Aorta (tissue), 5 donors: ENCODE measurements around the gene COG5. TPM values are rescaled to one million over a fixed set of nuclear protein-coding genes. Genes with fewer than 3 reads are reported as not detected.
A peak's percentile ranks its signal among the peaks of the same experiment; 100 is the strongest.

ENCODE experiments used
- ATAC-seq: fragments of 200-7000 bp; cut with Tn5 transposase; one replicate; pipeline ENCODE4 v1.9.1; 2022; ENCODE audit warnings: moderate library complexity; ENCODE audit not compliant: low FRiP score
- DNase-seq, 2 donors: peaks; one replicate each; pipeline ENCODE4 v3.0.0-alpha.2; 2020
- H3K27ac ChIP-seq, 2 donors: one replicate each; pipeline ENCODE4 v1.5.1; 2013; ENCODE audit warnings: low read length in 2 of 2, mild to moderate bottlenecking in 2 of 2, moderate library complexity in 2 of 2, control low read depth in 1 of 2, inconsistent platforms in 1 of 2, low read depth in 1 of 2
- H3K27me3 ChIP-seq, 2 donors: one replicate each; pipeline ENCODE4 v1.6.1; 2013; ENCODE audit warnings: control low read depth in 1 of 2, low read length in 1 of 2, mild to moderate bottlenecking in 1 of 2, moderate library complexity in 1 of 2; ENCODE audit not compliant: insufficient read depth in 2 of 2, control insufficient read depth in 1 of 2
- H3K36me3 ChIP-seq, 2 donors: one replicate each; pipeline ENCODE4 v1.6.1; 2013; ENCODE audit warnings: control low read depth in 1 of 2, low read length in 1 of 2, mild to moderate bottlenecking in 1 of 2; ENCODE audit not compliant: insufficient read depth in 2 of 2, control insufficient read depth in 1 of 2
- H3K4me1 ChIP-seq, 2 donors: one replicate each; pipeline ENCODE4 v1.6.1; 2013; ENCODE audit warnings: low read length in 2 of 2, control low read depth in 1 of 2, mild to moderate bottlenecking in 1 of 2, moderate library complexity in 1 of 2; ENCODE audit not compliant: insufficient read depth in 2 of 2, control insufficient read depth in 1 of 2
- H3K4me3 ChIP-seq, 2 donors: one replicate each; pipeline ENCODE4 v1.5.1; 2013; ENCODE audit warnings: low read length in 2 of 2, control low read depth in 1 of 2, mild to moderate bottlenecking in 1 of 2
- H3K9me3 ChIP-seq: one replicate; pipeline ENCODE4 v1.6.1; 2013; ENCODE audit warnings: mild to moderate bottlenecking, low read length; ENCODE audit not compliant: control insufficient read depth
- WGBS, 2 donors: extraction: QIAGEN DNeasy Blood & Tissue Kit; methylation state at CpG; one replicate each; pipeline ENCODE4 v1.1.7; 2013; 5-methylcytosine and 5-hydroxymethylcytosine counted together
- intact Hi-C, 2 donors: fragments of 100-400 bp; cut with DNase I; formaldehyde crosslinking; loops; one replicate each; pipeline versions ENCODE4 v1.14.2 to v1.15.0; 2022
- polyA plus RNA-seq, 2 donors: library from polyadenylated mRNA; stranded (reverse); fragments of 200-250 nt; gene quantifications; one replicate each; pipeline ENCODE4 v1.2.3, GENCODE V29; 2013
- total RNA-seq, 2 donors: library from RNA; stranded (reverse); fragmentation: NEBNext Ultra II Directional; extraction: Animal tissue kit (Norgen Biotek cat#: 25700); gene quantifications; one replicate each; pipeline ENCODE4 v1.2.1, GENCODE V29; 2021
- donor health status: healthy with polysubstance abuse.
- donor health status: Bipolar disorder and iron deficiency.
- donor health status: DM: no; HTN: no; CAD: no.
- donor health status: DM: no; HTN: no; CAD: no.
- donor health status: DM: yes; HTN: yes; CAD: no.

The COG5 gene
- total and polyA plus RNA-seq, 4 donors: 8.6 to 58.2 (median 33.4) TPM

DNA sequence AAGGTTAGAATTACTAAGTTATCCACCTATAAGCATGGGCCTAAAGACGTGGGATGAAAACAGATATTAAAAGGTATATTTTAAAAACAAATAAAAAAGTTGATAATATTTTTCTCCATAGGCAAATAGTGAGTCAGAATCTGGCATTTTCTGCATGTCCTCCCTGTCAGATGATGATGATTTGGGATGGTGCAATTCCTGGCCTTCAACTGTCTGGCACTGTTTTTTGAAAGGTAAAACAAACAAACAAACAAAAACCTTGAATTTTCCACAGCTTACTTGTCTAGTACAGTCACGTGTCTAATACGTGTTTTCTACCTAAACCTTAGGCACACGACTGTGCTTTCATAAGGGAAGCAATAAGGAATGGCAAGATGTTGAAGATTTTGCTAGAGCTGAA lies 377.5 kb downstream of the COG5 start:
- Histone ChIP-seq H3K27me3 (no peaks in the 10 kb centered on the region), H3K36me3 (peaks cover 0 to 3% of the 10 kb centered on the region in 2 donors), H3K4me3 (no peak overlapping the region), H3K9me3 (no peaks in the 10 kb centered on the region), H3K4me1 (no peaks in the 10 kb centered on the region), H3K27ac (no peak overlapping the region)
- no peak for DNase-seq
- intact Hi-C loops: no loop called here
- WGBS, 2 donors: 84 to 89% methylated on average over 4 of the region's 4 CpGs
- ATAC-seq: no peak

DNA sequence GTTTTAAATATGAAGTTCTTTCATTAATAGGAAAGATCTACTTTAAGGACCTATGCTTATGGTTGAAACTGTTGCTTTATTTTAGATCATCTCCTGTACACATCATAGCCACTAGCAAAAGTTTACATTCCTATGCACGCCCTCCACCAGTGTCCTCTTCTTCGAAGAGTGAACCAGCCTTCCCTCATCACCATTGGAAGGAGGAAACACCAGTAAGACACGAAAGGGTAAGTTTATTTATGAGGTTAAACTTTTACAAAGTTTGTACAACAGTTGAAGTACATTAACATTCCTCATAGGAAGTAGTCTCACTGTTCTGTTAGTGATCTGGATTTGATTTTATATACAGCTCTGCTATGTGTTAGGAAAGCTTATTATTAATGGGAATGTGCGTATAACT lies 378.0 kb downstream of the COG5 start:
- no peaks in the 10 kb centered on the region for H3K9me3 ChIP-seq
- intact Hi-C loops: no loop called here
- H3K4me3 ChIP-seq: no peak overlapping the region
- ATAC-seq: no peak
- 64 to 83% methylated on average over 4 of the region's 4 CpGs for WGBS, 2 donors
- no peak for DNase-seq
- no peaks in the 10 kb centered on the region for H3K4me1 ChIP-seq
- H3K27me3 ChIP-seq: no peaks in the 10 kb centered on the region
- H3K36me3 ChIP-seq: peaks cover 0 to 3% of the 10 kb centered on the region in 2 donors
- no peak overlapping the region for H3K27ac ChIP-seq

GRCh38 chr7:107181172-107181571 lies 382.5 kb downstream of the COG5 start:
- peak; percentile 15 for ATAC-seq
- peaks cover 0 to 3% of the 10 kb centered on the region in 2 donors for H3K36me3 ChIP-seq
- 58 to 66% methylated on average over 5 of the region's 5 CpGs for WGBS, 2 donors

DNA sequence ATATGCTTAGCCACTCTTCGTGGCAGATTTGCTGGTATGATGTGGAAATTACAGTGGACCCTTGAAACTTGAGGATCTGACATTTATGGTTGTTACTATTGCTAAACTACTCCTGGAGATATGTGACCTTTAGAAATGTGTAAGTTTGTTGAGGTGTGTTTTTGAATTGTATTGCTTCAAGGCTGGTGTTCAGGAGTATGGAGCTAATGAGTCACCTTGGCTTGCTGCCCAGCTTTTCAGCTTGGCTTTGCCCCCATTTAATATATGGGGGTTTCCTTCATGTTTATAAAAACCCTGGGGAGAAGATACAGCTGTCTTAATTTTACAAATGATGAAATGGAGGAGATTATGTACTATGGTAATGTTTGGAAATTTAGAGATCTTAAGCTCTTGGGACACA lies 383.3 kb downstream of the COG5 start:
- 44 to 47% methylated on average over 1 of the region's 1 CpG for WGBS, 2 donors
- Histone ChIP-seq H3K27ac (no peak overlapping the region), H3K9me3 (no peaks in the 10 kb centered on the region), H3K4me1 (peaks cover 0 to 4% of the 10 kb centered on the region in 2 donors), H3K4me3 (no peak overlapping the region), H3K36me3 (peaks cover 0 to 3% of the 10 kb centered on the region in 2 donors), H3K27me3 (no peaks in the 10 kb centered on the region)
- ATAC-seq (no peak), DNase-seq (no peak)
- intact Hi-C loops: no loop called here

More at GRCh38 chr7:107181172-107181571, 382.5 kb downstream of the COG5 start:
- intact Hi-C loops: no loop called here
- Histone ChIP-seq H3K4me3 (no peak overlapping the region), H3K4me1 (peaks cover 0 to 4% of the 10 kb centered on the region in 2 donors), H3K9me3 (no peaks in the 10 kb centered on the region), H3K27ac (no peak overlapping the region), H3K27me3 (no peaks in the 10 kb centered on the region)
- no peak for DNase-seq

DNA sequence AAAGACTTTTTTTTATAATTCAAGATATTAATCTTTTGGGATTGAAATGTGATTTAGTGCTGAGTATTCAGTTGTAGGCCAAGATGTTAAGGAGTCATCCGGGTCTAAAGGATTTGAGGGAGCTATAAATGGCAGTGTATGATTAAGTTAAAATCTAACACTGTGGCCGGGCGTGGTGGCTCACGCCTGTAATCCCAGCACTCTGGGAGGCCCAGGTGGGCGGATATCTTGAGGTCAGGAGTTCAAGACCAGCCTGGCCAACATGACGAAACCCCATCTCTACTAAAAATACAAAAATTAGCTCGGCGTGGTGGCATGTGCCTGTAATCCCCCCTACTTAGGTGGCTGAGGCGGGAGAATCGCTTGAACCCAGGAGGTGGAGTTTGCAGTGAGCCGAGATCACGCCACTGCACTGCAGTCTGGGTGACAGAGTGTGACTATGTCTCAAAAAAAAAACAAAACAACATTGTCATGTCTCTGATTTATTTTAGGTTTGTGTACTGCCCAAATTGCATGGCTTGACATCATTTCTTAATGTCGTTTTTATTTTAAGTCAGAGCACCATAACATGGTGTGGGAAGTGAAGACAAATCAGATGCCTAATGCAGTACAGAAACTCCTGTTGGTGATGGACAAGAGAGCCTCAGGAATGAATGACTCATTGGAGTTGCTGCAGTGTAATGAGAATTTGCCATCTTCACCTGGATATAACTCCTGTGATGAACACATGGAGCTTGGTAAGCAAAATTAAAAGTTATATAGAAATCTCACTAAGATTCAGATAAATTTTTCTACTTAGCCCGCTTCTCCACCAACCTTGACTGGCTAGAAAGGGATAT lies 384.2 kb downstream of the COG5 start:
- peaks cover 0 to 1% of the 10 kb centered on the region in 2 donors for H3K36me3 ChIP-seq
- H3K9me3 ChIP-seq: no peaks in the 10 kb centered on the region
- no peaks in the 10 kb centered on the region for H3K27me3 ChIP-seq
- ATAC-seq: no peak
- WGBS, 2 donors: 83 to 85% methylated on average over 14 of the region's 14 CpGs
- no peak for DNase-seq
- intact Hi-C loops: no loop called here
- H3K4me3 ChIP-seq: no peak overlapping the region
- peaks cover 0 to 4% of the 10 kb centered on the region in 2 donors for H3K4me1 ChIP-seq
- H3K27ac ChIP-seq: no peak overlapping the region

DNA sequence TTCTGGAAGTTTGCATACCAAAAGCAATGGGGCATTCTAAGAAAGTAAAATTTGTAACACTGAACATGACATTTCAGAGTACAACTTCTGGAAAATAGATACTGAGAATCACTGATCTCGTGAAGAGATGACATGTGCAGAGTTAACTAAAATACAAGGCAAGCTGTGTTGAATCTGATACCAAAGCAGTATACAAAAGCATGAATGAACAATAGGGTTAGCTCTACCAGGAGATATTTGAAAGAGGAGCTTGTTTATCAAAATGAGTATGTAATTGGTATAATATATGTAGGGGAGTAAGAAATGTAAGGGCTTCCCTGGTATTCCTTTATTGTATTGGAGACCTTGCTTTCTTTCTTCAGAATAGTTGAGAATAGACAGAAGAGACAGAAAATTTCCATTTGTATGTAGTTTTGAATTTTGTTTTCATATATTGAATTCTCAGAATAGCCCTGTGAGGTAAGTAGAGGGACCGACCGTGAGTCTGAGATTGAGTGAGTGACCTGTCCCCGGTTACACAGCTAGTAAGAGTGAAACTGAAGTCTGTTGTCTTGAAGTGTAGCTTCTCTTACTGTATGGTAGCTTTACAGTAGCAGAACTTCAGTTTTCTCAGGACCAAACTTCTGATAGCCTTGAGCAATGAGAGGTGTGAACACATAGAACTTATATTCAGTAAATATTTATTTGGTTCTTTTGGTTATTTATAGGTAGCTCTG lies 389.9 kb downstream of the COG5 start:
- Histone ChIP-seq H3K9me3 (no peaks in the 10 kb centered on the region), H3K36me3 (no peaks in the 10 kb centered on the region), H3K27me3 (no peaks in the 10 kb centered on the region), H3K4me1 (peaks cover 0 to 2% of the 10 kb centered on the region in 2 donors), H3K4me3 (no peak overlapping the region), H3K27ac (no peak overlapping the region)
- ATAC-seq (no peak), DNase-seq (no peak)
- intact Hi-C loops: no loop called here
- whole genome bisulfite sequencing, 2 donors: 57 to 59% methylated on average over 4 of the region's 4 CpGs

- Histone ChIP-seq H3K27ac (no peak overlapping the region), H3K9me3 (no peaks in the 10 kb centered on the region), H3K4me3 (no peak overlapping the region), H3K4me1 (peaks cover 0 to 2% of the 10 kb centered on the region in 2 donors), H3K36me3 (no peaks in the 10 kb centered on the region), H3K27me3 (no peaks in the 10 kb centered on the region)
- intact Hi-C loops: no loop called here
- DNase-seq (no peak), ATAC-seq (no peak)
- 92 to 94% methylated on average over 2 of the region's 2 CpGs for WGBS, 2 donors
These were observed 390.5 kb downstream of the COG5 start for GRCh38 chr7:107173191-107173590.

GRCh38 chr7:107172276-107173032 lies 391.3 kb downstream of the COG5 start:
- intact Hi-C loops: no loop called here
- Histone ChIP-seq H3K9me3 (no peaks in the 10 kb centered on the region), H3K36me3 (no peaks in the 10 kb centered on the region), H3K27me3 (no peaks in the 10 kb centered on the region), H3K4me1 (peaks cover 0 to 2% of the 10 kb centered on the region in 2 donors), H3K4me3 (no peak overlapping the region), H3K27ac (no peak overlapping the region)
- DNase-seq (no peak), ATAC-seq (no peak)
- 79 to 81% methylated on average over 4 of the region's 4 CpGs for WGBS, 2 donors
